ENCODE measurements around the gene HTR2C. TPM values are rescaled to one million over a fixed set of nuclear protein-coding genes. Genes with fewer than 3 reads are reported as not detected.
"Not testable (repeated sequence)": the region's sequence is repeated elsewhere in the genome, so short reads cannot be mapped to it uniquely, and the experiment has no call there.

HTR2C gene
- total RNA-seq, 1 donor = under 0.01 TPM

DNA sequence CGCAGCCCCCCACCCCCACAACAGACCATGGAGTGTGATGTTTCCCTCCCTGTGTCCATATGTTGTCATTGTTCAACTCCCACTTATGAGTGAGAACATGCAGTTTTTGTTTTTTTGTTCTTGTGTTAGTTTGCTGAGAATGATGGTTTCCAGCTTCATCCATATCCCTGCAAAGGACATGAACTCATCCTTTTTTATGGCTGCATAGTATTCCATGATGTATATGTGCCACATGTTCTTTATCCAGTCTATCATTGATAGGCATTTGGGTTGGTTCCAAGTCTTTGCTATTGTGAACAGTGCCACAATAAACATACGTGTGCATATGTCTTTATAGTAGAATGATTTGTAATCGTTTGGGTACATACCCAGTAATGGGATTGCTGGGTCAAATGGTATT, 353.2 kb downstream of the HTR2C start:
- not testable (repeated sequence) for DNase-seq (ENCODE audit: low read depth in 2 of 3, low spot score in 2 of 3)

- no peak for DNase-seq (ENCODE audit: low read depth in 2 of 3, low spot score in 2 of 3)
Observed at GRCh38 chrX:114952696-114953095, 368.8 kb downstream of the HTR2C start.

Small RNAs within 50 kb of the gene (small RNA-seq; reads per million reads assigned to genes)
- gene AL355812.1 (not detected), gene MIR1264 (not detected), gene MIR1298 (not detected), gene MIR1911 (not detected), gene MIR1912 (not detected), gene MIR448 (not detected), gene MIR764 (not detected), gene SNORA35 (not detected)
